Hematopoietic multipotent progenitor cell treated with erythropoietin and hydrocortisone succinate and interleukin-3 and kit ligand, for 15 days (in vitro differentiated cells): ENCODE data around the gene EMC8.
A peak's percentile ranks its signal among the peaks of the same experiment; 100 is the strongest.
"Not testable (repeated sequence)": the region's sequence is repeated elsewhere in the genome, so short reads cannot be mapped to it uniquely, and the experiment has no call there.

Source experiments
- DNase-seq: peaks from one replicate; pipeline ENCODE4 v3.0.0-alpha.2; 2015; ENCODE audit warnings: low spot score

The EMC8 gene

DNA sequence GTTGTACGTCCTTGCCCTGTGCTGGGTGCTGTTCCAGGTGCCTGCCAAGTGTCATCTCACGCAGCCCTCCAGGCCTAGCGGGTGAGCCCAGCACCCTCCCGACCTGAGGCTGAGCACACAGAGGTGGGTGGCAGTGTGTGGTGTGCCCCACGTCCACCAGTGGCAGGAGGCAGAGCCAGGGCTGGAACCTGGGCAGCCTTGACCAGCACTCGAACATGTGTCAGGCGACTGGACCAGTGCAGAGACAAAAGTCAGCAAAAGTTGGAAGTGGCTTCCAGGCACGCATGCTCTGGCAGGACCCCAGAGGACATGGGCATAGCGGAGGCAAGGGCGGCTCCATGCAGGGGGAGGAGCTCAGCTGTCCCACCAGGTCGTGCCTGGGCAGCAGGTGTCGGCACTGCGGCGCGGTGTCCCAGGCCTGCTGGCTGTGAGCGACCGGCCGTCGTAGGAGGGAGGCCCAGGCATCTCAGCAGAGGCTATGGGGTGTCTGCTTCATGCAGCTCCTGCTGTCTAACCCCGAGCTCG, 35.9 kb upstream of the EMC8 start:
- no peak for DNase-seq

DNA sequence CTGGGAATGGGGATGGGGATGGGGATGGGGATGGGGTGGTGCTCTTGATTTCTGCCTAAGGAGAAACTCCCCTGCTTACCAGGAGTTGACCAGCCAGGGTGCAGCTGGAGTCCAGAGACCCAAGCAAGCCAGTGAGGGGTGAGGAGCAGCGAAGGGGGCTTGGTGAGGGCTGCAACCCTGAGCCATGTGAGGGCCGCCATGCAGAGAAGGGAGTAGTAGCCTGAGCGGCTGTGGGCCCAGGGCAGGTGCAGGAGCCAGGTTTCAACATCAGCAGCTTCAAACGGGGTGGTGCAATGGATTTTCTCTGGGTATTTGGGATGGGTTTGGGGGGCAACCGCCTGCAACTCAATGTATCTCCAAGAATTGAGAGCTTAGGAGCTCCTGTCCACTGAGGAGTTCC, 35.4 kb upstream of the EMC8 start:
- DNase-seq: no peak

DNA sequence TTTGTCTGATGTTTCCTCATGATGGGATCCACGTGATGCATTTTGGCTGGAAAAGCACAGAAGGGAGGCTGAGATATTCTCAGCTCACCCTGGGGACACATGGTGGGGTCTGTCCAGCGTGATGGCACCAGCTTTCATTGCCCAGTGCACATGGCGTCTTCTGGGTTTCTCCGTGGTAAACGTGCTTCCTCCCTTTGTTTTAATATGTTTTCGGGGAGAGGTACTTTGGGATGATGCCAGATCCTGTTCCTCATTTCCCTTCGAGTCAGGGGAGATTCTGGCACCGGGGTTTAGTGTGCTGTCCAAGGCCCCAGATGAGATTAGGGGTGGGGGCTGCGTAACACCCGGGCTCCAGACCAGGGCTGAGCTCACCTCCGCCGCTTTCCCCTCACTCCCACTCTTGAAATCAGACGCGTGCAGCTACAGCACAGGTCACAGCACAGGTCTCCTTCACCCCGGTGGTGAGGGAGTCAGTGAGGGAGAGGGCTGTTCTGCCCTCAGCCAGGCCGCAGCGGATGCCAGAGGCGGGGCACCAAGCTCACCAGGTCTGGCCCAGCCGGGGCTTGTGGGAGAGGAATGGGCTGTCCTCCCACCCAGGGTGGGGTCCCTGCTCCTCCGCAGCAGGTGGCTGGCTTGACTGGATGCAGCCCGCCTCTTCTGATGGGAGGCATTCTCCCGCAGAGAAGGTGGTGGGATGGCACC, 34.0 kb upstream of the EMC8 start:
- DNase-seq: no peak

DNA sequence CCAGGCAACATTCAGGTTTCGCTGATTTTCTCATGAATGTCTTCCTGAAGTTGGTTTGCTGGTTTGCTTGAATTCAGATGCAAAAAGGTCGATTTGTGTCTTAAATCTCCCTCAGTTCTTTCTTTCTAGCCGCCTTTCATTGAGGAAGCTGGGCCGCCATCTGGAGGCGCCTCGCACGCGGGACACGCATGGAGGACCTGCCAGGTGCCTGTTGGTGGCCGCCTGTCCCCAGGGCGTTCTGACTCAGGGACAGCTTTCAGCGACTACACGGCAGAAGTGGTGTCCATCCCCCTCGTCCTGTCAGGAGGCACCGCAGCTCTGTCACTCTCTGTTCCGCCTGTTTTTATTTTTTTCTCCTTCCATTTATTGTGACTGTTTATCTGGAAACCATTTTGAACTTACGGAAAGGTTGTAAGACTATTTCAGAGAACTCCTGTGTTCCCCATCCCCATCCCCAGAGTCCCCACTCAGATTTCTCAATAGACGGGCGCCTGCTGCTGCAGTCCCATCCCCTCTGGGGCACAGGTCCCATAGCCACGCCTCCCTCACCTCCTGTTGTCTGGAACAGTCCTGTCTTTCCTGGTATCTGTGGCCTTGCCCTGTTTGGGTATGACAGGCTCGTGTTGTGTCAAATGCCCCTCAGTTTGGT, 33.4 kb upstream of the EMC8 start:
- no peak for DNase-seq

DNA sequence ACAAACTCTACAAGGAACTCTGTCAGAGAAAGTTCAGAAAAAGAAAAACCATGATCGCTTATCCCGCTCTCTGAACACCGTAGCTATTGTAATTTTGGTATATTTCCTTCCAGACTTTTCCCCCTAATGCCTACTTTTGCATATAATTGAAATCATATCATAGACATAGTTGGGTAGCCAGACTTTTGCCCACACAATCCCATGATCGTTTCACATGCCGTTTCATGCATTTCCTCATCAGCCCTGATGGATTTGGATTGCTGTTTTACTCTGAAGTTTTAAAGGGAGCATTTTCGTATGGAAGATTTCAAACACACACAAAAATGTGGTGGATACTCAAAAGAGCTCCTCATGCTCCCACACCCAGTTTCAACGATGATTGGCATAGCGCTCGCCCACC, 31.5 kb upstream of the EMC8 start:
- no peak for DNase-seq

DNA sequence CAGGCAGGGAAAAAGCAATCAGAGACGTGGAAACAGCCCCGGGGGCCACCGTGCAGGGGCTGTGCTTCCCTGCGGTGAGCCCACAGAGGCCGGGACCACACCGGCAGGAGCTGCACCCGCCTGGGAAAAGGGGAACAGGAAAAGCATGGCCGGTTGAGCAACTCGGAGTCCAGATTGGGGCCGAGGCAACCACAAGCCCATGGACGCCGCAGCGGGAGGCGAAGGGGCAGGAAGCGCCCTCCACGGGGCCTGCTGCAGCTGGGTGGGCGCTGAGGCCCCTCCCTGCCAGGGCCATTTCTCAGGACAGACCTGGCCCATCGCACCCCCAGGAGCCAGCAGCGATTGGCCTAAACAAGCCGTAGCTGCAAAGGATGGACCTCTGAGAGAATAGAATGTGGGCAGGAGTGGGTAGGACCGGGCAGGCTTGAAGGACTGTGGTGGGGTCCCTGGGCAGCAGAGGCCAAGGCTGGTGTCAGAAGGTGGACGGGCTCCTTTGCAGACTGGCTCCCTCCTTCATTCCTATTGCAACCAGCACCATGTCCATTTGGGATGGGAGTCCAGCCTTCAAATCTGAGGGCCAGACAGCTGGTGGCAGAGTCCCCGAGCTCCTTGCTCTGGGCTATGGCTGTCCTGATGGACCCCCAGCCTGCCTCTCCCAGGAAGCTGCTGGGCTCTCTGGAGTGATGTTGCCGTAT, 30.6 kb upstream of the EMC8 start:
- DNase-seq: no peak

DNA sequence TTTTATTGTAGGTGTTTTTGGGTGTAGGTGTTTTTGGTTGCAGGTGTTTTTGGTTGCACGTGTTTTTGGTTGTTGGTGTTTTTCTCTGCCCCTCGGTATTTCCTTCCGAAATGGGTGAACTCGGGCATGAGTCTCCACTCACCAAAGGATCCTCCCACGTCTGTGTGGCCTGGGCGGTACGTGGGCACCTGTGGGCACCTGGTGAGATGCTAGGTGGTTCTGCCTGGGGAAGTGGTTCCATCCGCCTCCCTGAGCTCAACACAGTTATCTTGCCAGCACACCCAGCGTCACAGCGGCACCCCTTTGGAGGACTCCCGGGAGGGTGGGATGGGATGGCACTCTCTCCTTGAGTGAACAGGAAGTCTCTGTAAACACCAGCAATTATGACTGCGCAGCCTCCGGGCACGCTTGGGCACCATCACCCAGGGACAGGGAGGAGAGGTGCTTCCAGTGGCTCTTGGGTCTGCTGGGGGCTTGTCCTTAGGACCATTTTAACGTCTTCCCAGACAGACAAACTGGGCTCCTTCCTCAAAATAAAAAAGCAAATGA, 29.9 kb upstream of the EMC8 start:
- no peak for DNase-seq

DNA sequence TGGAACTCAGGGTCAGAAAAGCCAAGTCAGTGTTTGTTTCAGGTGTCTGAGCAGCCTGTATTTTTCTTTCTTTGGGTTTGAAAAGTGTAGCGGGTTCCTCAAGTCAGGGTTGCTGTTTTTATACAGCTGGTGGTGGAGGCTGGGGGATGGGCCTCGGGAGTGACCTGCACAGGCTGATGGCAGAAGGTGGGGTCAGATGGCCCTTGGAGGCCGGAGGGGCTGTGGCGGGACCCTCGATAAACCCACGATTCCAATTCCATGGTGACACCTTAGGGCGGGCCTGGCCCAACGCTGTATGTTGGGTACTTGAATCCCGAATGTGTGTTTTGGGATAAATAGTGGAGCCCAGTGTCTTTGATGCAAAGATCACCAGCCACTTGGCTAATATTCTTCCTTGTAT, 28.8 kb upstream of the EMC8 start:
- no peak for DNase-seq

DNA sequence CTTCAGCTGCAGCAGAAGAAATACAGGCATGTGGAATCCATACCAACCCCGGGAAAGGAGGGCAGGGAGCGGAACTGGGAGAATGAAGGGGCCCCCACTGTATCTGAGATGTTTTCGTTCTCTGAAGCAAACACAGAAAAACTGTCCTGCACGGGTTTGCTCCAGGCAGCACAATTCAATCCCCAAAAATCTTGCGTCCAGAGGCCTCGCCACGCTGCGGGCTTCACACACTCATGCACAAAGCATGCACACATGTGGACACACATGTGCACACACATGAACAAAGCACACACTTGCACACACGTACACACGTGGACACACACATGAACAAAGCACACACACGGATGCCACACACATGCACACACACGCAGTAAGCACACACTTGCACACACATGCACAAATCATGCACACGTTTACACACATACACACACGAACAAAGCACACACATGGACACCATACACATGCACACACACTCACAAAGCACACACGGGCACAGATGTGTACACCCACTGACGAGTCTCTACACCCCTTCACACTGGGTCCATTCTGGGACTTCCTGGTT, 27.4 kb upstream of the EMC8 start:
- no peak for DNase-seq

DNA sequence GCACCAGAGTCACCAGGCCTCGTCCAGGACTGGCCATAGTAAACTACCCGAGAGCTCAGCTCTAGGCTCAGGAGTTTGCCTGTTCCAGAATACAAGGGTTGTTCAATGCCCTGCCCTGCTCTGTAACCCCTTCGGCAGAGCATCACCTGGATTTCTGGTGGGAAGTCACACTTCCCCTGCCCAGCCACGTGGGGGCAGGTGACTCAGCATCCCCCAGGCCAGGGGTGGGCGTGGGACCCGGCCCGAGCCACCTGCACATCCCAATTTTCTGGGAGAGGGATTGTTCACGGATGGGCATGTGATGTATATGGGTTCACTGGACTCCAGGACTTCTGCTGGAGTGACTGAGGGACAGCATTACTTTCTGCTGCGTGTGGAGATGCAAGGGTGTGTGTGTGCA, 26.0 kb upstream of the EMC8 start:
- DNase-seq: no peak

DNA sequence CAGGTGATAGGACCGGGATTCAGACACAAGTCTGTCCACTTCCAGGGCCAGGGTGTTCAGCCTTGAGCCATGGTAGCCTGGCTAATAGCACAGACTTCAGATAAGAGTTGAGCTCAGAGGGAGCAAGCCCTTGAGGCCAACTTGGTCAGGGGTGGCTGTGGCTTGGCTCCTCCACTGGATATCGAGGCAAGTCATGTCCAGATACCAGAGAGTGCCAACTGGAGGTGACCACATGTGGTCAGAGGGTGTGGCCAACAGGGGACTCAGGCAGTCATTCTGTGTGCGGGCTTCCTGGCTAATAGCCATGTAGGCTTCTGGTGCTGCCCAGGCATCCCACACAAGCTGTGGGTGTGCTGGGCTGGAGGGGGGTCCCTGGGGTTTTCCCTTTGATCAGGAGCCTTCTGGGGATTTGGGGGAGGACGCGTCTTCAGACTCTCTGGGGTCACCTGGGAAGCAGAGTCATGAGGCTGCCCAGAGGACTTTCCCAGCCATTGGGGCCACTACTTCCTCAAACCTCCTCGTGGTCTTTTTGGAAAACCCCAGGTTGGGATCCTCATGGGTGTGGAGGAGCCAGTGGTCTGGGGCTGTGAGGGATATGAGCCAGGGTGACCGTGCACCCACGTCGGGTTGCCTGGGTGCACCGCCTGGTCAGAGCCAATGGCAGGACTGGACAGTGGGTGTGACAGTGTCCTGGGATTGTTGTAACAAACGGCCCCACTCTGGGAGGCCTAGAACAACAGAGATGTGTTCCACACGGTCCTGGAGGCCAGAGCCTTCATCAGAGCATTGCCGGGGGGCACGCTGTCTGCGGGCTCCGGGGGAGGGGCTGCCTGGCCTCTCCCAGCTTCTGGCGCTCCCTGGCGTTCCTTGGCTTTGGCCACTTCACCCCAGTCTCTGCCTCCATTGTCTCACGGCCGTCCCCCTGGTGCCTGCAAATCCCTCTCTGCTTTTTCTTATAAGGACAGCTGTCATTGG, 25.1 kb upstream of the EMC8 start:
- DNase-seq: no peak

DNA sequence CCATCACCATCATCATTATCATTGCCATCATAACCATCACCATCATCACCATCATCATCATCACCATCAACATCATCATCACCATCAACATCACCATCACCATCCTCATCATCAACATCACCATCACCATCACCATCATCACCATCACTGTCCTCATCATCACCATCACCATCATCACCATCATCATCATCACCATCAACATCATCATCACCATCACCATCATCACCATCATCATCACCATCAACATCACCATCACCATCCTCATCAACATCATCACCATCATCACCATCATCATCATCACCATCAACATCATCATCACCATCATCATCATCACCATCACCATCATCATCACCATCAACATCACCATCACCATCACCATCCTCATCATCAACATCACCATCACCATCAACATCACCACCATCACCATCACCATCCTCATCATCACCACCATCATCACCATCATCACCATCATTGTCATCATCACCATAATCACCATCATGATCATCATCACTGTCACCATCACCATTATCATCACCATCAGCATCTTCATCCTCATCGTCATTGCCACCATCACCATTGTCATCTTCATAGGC, 24.1 kb upstream of the EMC8 start:
- DNase-seq: no peak

DNA sequence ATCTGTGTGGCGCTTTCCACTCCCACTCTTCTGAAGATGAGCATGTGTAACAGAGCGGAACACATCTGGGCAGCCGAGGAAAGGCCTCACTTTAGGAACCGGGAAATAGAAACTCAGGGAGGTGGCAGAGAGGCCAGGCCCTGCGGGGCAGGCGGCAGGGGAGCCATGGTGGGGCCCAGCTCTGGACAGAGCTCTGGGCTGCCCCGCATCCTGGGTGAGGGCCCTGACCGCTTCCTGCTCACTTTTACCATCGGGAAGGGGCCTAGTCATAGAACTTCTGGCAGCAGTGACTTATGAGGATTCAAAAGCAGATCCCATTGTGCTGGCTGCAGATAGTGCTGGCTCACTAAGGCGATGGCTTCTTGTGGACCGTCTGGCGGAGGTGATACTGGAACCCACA, 22.8 kb upstream of the EMC8 start:
- no peak for DNase-seq

DNA sequence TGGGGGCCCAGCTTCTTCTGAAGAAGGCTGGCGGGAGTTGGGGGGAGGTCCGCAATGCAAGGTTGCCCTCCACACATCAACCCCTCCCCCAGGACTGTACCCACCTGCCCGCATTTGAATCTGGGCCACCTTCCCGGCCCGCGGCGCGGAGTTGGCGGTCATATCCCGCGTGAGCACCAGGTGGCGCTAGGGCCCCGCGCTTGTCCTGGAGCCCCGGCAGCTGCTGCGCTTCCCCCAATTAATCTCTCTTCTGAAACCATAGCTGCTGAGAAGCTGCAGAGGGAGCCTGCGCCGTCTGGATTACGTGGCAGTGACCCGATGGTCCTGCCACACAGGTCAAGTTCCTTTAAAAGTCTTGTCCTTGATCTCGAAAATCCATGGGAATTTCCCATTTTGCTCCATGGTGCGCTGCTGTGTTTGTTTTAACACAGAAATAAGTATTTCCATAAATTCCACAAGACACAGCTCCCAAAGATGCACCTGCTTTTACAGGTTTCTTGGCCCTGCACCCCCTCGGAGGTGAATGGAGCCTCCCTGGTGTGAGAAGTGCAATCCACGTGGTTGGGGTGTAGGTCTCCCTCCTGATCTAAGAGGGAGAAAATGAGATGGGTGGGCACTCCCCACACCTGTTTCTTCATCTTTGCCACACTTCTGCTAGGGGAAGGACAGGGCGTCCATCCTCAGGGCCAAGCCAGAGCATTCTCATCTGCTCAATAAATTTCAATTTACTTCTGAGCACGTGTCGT, 22.2 kb upstream of the EMC8 start:
- DNase-seq: peak; percentile 55

DNA sequence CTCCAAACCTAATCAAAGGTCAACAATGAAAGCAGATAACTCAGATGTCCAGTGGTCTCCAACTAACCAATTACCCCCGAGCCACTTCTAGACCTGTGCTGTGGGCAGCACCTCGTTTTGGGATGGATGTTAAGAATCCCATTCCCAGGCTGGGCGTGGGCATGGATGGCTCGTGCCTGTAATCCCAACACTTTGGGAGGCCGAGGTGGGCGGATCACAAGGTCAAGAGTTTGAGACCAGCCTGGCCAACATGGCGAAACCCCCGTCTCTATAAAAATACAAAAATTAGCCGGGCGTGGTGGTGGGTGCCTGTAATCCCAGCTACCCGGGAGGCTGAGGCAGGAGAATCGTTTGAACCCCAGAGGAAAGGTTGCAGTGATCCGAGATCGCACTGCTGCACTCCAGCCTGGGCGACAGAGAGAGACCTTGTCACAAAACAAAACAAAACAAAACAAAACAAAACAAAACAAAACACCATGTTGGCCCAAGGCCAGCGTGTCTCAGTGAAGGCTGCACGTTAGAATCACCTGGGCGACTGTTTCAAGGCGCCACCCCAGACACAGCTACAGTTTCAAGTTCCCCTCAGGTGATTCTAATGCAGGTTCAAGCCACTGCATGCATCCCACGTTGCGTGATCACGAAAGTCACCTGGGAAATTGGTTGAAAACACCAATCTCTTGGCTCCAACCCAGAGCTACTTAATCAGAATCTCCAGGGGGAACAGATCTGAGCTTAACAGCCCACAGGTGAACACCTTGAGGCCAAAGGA, 21.4 kb upstream of the EMC8 start:
- no peak for DNase-seq

DNA sequence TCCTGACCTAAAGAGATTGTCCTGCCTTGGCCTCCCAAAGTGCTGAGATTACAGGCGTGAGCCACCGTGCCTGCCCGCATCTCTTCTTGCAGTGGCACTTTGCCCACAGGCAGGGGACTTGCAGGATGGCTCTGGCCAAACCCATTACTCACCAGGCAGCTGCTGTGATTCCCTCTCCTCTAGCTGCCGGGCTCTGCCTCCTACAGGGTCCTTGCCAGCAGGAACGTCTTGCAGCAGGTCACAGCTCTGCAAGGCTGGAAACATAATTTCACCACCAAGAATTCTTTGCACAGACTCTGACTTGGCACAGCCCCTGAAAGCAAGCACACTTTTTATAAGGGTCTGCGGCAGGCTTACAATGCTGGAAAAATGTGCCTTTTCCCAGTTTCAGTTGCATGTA, 20.4 kb upstream of the EMC8 start:
- no peak for DNase-seq

DNA sequence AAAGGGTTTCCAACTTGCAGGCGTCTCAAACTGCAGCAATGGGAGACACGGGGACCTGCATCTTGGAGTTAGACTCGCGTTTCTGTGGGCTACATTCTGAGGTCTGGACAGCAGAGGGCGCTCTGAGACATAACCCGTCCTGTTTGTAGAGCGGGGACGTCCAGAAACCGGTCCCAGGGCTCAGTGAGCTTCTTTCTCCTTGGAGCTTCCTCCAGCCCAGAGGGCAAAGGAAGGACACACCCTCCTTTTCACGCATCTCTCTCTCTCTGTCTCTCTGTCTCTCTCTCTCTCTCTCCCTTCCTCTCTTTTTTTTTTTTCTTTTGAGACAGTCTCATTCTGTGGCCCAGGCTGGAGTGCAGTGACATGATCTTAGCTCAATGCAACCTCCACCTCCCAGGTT, 19.9 kb upstream of the EMC8 start:
- peak; percentile 74 for DNase-seq

DNA sequence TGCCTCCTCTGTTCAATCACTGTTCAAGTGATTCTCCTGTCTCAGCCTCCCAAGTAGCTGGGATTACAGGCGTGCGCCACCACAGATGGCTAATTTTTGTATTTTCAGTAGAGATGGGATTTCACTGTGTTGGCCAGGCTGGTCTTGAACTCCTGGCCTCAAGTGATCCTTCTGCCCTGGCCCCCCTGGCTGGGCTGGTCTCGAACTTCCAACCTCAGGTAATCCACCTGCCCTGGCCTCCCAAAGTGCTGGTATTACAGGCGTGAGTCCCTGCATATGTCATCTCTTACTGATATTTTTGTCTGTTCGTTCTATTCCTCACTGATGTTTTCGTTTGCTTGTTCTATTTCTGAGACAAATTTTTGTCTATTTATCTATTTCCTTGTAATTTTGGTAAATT, 17.9 kb upstream of the EMC8 start:
- DNase-seq: not testable (repeated sequence)

DNA sequence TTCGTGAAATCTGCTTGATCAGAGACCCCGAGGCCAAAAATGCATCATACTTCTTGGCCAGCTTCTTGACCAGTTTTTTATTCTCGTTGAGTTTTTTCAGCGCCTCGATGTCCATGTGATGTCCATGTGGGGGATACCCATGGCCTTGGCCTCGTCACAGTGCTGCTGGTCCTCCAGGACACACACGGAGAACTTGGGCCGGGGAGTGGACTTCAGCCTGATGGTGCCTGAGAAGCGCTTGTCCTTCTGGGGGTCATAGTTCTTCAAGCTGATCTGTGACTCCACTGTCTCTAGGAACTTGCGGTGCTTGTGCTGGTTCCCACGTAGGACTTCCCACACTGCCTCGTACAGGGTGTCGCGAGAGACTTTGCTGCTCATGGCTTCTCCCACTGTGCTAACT, 16.8 kb upstream of the EMC8 start:
- no peak for DNase-seq
